Retinal pigment epithelial cell (primary cell): ENCODE results near the gene COL4A2.

Source experiments
- DNase-seq: peaks from one replicate; pipeline ENCODE4 v3.0.0-alpha.2; 2010; ENCODE audit warnings: low read depth
- H3K4me3 ChIP-seq: 2 replicates; pipeline ENCODE4 v1.5.1; 2011; ENCODE audit warnings: mild to moderate bottlenecking, low read length, control low read depth, moderate library complexity
- TF ChIP-seq, protein P1 (sequence below): conservative IDR thresholded peaks from 2 replicates; pipeline ENCODE4 v1.5.1; 2011; ENCODE audit warnings: low read depth, low read length, control low read depth, inconsistent platforms

The COL4A2 gene

DNA sequence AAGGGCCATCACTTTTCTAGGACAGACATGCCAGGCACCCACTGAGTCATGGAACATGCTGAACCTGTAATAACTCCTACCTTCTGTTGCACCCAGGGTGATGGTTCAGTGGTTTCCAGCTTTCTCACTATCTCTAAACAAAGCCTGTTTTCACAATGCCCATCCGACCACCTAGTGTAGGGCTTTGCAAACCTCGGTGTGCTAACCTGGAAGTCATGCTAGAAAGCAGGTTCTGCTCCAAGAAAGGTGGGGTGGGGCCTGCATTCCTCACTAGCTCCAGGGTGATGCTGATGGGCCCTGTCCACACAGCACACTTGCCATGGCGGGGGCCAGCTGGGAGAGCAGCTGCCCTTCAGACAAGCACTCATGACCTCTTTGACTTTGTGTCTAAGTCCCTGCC lies 43.4 kb downstream of the COL4A2 start:
- H3K4me3 ChIP-seq, result no peak overlapping the region
- TF ChIP-seq, protein P1, sequence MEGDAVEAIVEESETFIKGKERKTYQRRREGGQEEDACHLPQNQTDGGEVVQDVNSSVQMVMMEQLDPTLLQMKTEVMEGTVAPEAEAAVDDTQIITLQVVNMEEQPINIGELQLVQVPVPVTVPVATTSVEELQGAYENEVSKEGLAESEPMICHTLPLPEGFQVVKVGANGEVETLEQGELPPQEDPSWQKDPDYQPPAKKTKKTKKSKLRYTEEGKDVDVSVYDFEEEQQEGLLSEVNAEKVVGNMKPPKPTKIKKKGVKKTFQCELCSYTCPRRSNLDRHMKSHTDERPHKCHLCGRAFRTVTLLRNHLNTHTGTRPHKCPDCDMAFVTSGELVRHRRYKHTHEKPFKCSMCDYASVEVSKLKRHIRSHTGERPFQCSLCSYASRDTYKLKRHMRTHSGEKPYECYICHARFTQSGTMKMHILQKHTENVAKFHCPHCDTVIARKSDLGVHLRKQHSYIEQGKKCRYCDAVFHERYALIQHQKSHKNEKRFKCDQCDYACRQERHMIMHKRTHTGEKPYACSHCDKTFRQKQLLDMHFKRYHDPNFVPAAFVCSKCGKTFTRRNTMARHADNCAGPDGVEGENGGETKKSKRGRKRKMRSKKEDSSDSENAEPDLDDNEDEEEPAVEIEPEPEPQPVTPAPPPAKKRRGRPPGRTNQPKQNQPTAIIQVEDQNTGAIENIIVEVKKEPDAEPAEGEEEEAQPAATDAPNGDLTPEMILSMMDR, result no peak
- no peak for DNase-seq

DNA sequence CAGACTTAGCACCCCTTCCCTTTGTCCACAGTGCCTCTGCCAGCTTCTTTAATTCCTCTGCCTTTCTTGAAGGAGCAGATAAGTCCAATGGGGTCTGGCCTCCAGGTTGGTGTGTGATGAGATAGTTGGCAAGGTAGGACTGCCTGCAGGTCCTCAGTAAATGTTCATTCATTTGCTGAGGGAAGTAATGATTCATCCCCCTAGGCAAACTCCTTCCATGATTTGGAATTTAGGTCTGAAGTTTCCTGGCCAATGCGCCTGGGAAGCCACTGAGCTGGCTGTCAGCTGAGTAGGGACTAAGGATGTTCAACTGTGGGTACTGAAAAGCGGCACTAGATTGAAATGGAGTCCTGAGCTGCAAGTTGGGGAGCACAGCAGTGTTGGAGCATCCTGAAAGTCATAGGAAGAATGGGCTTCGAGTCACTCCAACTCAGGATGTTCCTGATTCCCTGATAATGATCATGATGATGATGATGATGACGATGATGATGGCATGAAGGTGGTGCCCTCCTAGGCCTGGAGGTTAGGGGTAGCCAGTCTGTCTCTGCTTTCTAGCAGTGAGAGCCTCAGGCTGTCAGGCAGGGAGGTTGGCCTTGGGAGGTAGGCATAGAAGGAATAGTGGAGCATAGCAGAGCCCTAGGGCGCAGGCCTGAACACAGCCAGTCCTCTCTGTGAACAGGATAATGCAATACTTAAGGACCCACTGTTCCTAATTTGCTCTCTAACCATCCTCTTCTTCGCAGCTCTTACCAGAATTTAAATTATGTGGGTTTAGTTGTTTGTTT lies 44.7 kb downstream of the COL4A2 start:
- H3K4me3 ChIP-seq, result no peak overlapping the region
- DNase-seq, result no peak
- TF ChIP-seq, protein P1, result no peak

DNA sequence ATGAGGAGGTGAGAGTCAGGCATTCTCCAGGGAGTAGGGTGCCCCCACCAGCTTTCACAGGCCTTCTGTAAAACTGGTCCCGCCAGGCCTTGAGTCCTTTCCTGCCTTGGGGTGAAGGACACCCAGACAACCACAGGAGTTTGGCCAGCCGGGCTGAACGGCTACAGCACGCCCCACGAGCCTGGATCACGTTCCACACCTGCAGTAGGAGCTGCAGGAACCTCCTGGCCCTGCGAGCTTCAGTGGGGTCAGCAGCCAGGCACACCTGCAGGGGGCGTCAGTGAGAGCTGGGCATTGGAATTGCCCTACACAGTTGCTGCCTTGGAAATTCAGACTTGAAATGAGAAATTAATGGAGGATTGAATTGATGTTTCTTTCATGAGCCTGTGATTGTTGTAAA lies 45.7 kb downstream of the COL4A2 start:
- DNase-seq, result no peak
- H3K4me3 ChIP-seq, result no peak overlapping the region
- TF ChIP-seq, protein P1, result peak; percentile 35

DNA sequence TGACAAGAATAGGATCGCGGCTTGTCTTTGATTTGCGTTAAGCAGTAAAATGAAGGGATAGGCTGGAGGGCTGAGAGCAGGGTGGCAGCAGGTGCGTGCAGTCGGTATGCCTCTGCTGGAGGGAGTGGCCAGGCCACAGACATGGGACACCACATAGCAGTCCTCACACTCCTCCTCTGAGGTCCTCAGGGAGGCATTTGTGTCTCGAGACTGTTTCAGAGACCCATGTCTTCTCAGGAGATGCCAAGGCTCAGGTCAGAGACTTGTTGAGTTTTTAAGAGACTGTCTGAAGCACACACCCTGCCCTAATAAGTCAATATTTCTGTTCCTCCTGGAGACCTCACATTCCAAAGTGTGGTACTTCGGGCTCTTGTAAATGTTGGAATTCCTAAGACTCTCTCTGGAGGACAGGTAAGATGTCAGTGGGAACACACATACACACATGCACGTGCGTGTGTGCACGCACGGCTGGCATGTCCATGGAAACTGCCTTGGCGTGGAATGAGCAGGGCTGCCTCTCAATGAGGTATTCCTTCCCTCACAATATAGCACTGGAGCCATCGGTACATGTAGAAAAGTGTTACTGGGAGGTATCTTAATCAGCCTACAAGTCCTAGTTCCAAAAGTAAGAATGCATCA lies 46.4 kb downstream of the COL4A2 start:
- H3K4me3 ChIP-seq, result no peak overlapping the region
- TF ChIP-seq, protein P1, result no peak
- no peak for DNase-seq

DNA sequence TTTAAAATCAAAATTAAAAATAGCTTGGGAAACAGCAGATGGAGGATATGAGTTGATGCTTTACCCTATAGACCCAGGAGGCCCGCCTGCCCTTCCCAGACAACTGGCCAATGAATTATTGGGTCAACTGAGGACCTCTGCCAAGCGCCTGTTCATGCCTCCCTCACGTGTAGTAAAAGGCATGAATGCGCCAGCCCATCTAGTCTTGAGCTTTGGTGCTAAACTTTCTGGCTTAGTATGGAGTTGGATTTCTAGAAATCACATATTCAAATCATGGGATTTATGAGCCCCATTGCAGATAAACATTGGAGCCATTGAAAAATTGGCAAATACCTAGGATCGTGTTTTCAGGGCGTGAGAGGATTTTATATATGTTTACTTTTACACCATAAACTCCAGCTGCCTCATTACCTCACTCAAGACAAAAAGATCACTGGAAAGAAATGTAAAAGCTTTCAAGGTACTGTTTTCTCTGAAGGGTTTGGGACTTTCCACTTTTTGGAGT lies 47.1 kb downstream of the COL4A2 start:
- no peak overlapping the region for H3K4me3 ChIP-seq
- DNase-seq, result no peak
- TF ChIP-seq, protein P1, result no peak

DNA sequence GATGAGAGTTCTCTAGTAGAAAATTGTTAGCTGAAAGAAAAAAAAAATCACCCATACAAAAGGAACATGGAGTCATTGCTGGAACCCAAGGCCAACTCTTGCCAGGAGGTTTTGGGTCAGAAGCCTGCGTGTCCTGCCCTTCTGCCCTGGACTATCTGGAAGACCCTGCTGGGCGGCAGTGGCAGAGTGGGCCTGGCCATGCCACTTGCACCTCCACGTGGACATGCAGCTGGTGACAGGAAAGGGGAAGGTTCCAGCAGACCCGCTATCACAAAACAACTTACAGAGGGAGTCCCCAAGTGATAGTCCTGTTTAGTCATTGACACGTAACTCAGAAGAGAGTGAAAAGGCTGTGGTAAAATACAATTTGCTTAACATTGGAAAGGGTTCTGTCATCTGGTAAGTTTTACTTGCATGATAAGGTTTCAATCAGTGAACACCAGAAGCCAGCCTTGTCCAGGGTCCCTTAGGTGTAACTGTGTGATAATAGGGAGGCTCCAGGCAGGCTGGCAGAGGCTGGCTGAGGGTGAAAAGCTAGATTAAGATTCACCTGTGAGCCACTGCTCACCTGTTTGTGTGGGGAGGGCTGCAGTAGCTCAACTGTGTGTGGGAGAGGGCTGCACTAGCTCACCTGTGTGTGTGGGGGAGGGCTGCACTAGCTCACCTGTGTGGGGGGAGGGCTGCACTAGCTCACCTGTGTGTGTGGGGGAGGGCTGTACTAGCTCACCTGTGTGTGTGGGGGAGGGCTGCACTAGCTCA lies 47.8 kb downstream of the COL4A2 start:
- TF ChIP-seq, protein P1, result no peak
- no peak overlapping the region for H3K4me3 ChIP-seq
- no peak for DNase-seq
